Measurements from ENCODE around the gene KRTAP10-12.

KRTAP10-12 gene

DNA sequence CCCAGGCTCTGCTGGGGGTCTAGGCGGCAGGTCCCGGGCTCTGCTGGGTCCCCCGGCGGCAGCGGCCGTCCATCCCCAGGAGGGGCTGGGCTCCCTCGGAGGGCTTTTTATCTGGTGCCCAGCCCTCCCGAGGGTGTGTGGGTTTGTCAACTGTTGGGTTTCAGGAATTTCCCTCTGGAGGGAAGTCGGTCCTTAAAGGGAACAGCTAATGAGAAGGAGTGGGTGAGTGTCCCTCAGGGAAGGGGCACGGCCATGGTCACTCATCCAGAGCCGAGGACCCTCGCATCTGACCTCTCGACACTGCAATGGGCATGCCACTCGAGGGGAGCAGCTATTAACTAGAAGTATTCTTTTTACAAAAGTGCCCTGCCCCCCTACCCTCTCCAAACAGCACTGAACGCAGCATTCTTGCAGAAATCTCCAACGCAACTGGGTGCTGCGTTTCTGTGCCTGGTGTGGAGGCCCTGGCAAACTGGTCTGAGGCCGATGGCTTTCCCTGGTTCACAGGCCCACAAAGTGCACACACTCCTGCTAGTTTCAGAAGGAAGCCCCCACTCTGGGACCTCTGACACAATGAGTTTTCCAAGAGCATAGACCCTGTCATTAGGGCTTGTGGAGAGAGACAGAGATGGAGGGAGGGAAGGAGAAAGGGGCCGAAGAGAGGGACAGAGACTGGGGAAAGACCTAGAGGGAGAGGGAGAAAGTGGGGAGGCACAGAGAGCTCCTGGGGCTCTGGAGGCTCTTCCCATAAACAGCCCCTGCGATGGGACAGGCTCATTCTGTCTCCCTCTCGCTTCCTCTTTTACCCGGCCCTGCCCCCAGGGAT, 15.4 kb downstream of the KRTAP10-12 start:
- DNase-seq, result no peak

DNA sequence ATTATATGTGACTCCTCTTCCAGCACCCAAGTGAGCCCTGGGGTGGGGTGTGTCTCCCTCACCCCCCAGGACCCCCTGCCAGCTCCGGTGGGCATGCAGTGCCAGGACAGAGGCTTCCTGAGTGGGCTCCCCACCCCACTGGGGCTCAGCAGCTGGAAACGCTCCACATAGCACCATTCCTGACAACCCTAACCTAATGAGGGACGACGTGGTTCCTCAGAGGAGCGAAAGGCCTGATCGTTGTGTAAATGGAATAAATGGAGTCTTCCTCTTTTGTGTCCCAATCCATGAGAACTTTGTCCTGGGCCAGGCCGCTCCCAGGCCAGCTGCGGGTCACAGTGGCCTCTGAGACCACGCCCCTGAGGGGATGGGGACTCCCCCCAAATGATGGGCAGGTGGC, 16.2 kb downstream of the KRTAP10-12 start:
- no peak for DNase-seq

DNA sequence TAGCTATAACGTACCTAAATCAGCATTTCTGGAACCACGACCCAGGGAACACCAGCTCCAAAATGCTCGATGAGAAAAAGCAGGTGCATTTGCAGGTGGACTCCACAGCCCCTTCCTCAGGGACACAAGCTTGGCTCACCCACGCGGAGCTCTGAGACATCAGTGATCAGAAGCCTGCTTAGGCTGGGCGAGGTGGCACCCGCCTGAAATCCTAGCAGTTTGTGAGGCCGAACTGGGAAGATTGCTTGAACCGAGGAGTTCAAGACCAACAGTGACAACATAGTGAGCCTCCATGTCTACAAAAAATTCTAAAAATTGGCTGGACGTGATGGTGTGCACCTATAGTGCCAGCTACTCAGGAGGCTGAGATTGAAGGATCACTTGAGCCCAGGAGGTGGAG, 16.9 kb downstream of the KRTAP10-12 start:
- no peak for DNase-seq

DNA sequence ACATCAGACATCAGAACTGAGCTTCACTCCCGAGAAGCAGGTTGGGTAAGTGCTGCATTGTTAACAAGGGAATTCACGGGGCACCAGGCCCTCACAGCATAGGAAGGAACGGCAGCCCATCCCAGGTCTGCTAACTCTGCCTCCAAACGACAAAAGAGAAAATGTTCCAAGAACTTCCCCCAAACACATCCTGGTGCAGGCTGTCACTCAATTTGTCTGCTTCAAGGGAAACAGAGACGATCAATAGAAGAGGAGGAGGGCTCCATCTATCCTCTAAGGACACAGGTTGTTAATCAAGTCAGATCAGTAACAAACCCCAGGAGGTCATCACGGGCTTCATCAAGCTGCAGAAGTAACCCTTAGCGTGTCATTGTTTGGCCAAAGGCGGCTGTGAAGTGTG, 17.9 kb downstream of the KRTAP10-12 start:
- DNase-seq, result no peak

DNA sequence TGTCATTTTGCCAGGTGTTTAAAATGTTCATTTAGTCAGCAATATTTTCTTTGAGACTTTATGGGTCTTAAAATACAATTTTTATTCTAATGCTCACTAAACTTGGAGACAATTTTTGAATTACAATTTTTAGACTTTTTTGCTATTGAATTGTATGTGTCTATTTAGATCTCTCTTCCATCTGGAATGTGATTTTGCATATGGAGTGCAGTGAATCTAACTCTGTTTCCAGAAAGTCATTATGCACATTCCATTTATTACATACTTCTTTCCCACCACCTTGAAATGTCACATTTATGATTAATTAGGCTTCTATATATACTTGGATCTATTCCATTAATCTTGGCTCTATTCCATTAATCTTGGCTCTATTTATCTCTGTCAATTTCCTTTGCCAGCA, 20.0 kb downstream of the KRTAP10-12 start:
- DNase-seq, result no peak

DNA sequence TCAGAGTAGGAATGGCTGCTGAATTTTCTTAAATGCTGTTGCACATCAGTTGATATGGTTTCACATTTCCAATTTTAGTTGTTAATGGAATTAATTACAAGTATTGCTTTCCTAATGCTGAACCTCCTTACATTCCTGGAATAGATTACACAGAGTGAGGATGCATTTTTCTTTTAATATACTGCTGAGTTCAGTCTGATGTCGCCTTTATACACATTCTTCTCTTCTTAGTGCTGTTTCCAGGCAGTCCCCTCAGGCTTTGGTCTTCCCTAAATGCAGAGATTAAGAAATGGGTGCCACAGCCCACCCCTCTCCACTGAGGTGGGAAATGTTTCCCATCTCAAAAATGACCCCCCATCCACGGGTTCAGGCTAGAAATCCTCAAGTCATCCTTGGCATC, 21.1 kb downstream of the KRTAP10-12 start:
- no peak for DNase-seq

DNA sequence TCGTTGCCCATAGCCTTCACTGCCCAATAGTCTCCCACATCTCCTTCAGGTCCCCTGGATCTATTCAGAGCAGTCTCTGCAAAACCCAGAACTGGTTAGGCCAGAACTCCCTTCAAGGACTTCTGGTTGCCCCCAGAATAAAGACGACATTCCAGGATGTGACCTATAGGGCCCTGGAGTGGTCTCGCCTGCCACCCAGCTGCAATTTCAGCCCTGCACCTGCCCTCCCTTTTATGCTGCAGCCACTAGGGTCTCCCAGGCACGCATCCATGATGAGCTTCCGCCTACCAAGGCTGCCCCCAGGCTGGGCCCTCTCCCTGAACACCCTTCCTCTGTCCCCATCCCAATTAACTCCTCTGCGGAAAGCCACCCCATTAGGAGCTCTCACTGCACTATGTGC, 21.6 kb downstream of the KRTAP10-12 start:
- DNase-seq, result no peak

DNA sequence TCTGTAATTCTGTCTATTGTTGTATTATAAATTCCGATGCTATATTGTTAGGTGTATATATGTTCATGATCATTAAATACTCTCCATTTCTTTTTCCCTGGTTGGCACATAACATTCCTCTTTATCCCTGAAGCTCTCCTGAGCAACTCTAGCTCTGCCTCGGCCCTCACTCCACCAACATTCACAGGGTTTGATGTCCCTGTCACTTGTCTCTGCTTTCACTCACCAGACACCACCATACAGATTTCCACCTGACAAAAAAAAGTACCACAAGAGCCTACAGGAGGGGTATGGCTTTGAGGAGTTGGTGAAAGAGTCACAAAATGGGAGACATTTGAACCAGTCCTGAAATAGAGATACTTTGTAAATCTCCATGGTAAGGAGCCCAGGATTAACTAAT, 23.2 kb downstream of the KRTAP10-12 start:
- DNase-seq, result no peak

DNA sequence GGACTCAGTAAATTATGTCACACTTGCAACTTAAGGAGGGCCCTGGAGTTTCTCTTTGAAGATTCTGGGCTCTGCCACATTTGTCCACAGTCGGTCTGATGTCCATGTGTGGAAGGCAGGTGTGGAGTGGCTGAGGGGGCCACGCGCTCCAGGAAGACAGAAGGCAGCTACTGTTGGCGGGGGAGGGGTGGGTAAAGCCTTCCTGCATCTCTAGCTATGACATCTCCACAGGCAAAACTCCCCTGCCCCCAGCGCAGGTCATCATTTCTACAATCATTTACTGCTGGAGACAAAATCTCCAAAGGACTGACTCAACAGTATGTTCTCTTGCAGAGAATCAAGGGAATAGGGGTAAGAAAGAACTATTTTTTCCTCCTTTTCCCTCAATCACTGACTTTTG, 25.8 kb downstream of the KRTAP10-12 start:
- DNase-seq, result no peak

DNA sequence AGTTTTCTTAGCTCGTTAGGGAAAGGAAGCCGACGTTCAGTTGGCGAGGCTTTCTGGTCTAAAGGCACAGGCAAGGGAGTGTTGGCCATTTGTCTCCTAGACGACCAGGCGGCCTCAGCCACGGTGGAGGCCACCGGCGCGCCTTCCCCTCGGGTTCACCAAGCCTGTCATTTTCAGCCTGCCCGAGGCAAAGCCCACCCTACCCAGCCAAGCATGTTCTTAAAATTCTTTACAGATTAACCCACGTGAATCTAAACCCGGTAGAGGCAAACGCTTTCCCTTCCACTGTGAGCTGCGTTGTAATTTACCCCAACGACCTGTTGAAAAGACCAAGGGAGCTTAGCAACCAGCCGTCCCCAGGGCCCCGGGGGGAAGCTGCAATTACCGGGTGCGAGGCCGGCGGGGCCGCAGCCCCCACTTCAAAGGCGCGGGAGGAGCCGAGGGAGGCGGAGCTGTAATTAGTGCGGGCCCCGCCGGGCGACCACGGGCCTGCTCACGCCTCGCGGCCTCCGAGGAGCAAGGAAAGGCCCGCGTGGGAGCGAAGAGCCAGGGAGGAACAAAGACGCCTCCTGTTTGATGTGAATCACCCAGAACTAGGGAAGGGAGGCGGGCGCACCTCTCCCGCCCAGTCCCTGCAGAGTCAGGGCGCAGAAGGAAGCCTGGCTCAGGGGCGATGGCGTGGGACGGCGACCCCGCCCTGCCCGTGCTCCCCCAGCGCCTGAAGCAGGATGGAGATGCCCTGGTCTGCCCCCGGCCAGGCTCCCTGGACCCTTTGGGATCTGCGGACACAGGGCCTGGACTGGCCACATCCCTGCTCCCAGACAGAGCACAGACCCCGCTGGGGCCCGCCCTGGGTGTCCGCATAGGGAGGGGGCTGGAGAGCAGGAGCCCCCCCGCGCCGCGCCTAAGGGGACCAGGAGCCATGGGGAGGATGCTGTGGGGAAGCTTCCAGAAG, 26.5 kb downstream of the KRTAP10-12 start:
- DNase-seq, result peak in 1 of 2 donors; percentile 27

DNA sequence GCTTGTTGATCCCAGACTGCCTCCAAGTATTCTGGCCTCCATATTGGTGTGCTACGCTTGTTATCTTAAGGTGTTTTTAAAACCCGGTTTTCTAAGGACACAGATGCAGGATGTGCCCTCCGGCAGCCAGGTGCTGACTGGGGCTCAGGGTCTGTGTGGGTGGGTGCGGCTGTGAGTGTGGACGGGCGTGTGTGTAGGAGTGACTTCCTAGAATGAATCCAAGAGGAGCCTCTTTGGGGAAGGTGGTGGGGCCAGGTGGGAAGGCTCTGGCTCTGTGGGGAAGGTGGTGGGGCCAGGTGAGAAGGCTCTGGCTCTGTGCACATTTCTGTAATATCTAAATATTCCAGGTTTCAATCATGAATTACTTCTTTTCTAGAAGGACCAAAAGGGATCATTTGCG, 27.2 kb downstream of the KRTAP10-12 start:
- DNase-seq, result no peak

DNA sequence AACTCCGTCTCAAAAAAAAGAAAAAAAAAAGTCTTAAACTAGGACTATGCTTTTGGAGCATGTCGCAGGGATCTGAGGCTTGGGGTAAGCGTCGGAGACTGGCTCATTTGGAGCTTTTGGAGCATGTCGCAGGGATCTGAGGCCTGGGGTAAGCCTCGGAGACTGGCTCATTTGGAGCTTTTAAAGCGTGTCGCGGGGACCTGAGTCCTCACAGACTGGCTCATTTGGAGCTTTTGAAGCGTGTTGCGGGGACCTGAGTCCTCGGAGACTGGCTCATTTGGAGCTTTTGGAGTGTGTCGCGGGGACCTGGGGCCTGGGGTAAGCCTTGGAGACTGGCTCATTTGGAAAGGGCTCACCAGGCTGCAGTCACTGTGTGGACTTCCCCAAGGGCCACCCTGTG, 28.0 kb downstream of the KRTAP10-12 start:
- no peak for DNase-seq

DNA sequence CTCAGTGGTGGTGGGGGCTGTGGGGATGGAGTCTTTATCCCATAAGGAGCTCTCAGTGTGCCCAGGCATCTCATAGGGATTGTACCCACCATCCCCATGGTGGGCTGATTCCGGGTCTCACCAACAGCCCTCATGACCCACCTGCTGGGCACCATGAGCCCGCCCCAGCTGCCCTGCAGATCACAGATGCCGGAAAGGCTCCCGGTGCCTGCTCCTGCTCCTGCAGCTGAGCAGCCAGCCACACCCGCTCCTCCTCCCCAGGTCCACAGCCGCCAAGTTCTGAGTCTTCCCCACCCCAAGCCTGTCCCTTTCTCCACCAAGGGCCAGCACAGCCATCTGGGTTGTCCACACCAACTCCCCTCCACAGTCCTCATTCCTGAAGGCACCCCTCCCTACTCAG, 29.9 kb downstream of the KRTAP10-12 start:
- no peak for DNase-seq

DNA sequence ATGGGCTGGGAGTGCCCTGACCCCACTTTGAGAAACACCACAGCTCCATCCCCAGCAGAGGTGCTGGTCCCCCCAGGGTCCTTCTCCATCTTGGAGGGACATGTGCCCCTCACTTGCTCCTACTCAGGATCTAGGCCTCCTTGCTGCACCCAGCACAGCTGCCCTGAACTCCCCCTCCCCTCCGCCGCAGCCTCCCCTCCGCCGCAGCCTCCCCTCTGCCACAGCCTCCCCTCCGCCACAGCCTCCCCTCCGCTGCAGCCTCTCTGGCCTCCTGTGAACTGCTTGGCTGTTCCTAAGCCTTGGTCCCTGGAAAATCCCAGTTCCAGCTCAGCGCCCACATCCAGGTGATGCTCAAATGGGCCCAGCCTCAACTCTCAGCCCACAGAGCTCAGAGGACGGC, 30.3 kb downstream of the KRTAP10-12 start:
- no peak for DNase-seq

DNA sequence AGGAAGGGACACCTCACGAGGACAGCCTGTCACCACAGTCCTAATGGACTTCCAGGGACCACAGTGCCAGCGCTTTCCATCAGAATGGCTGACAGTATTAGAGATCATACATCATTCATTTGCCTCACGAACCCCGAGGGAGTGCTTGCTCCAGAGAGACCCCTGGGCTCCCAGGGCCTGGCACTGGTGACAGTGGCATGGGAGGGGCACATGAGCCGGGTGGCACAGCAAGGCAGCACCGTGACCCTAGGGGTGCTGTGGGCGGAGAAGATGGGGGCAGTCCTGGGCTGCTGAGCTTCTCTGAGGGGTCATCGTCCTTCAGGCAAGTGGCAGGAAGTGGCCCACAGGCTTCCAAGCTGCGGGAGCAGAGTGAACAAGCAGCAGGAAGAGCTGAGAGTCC, 30.8 kb downstream of the KRTAP10-12 start:
- DNase-seq, result no peak

DNA sequence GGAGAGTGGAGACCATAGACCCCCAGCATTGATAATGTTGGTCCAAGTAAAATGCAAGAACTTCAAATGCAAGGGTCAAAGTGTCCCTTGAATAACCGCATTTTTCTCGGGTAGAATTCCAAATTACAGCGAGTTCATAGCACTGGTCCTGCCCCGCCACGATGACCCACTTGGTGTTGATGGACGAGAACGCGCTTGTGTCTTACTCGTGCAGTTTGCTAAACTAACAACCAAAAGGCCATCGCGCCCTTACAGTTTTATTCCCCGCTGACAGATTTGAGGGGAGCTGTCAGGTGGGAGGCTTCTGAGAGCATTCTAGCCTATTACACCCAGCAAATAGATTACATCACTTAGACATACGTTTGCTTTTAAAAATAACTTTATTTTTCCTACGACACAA, 31.7 kb downstream of the KRTAP10-12 start:
- DNase-seq, result no peak

DNA sequence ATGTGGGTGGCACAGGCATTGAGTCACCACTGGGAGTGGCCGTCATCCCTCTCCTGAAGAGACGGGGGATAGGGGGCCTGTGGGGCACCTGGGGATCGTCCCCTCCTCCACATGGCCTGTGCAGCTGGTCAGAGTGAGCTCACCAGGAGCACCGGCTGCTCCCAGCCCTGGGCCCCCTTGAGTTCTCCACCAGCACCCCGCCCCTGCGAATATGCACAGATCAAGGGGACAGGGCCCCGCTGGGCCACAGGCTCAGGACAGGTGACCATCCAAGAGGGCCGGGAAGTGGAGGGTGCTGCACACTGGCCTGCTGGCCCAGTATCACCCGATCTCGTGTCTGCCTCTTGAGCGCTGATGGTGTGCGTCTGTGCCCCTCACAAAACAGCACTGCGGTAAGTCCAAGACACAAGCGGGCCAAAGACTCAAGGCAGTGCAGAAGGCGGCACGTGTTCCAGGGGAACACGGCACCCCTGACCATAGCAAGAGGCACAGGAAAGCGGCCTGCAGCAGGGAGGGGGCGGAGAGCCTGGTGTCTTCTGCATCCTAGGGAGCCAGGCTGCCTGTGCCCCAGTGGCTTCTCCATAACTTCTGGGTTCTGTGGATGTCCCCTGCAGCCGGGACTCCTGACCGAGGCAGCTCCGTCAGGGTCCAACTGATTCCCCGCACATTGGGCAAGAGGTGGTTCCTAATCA, 32.5 kb downstream of the KRTAP10-12 start:
- DNase-seq, result no peak

DNA sequence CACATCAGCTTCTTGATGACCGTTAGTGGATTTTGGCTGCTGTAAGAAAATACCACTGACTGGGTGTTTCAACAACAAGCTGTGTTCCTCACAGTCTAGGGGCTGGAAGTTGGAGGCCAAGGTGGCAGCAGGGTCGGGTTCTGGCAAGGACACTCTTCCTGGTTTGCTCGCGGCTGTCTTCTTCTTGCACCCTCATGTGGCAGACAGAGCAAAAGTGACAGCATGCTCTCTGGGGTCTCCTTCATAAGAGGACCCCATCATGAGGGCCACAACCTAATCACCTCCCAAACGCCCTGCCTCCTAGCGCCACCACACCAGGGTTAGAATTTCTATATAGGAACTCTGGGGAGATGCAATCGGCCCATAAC, 33.0 kb downstream of the KRTAP10-12 start:
- no peak for DNase-seq

DNA sequence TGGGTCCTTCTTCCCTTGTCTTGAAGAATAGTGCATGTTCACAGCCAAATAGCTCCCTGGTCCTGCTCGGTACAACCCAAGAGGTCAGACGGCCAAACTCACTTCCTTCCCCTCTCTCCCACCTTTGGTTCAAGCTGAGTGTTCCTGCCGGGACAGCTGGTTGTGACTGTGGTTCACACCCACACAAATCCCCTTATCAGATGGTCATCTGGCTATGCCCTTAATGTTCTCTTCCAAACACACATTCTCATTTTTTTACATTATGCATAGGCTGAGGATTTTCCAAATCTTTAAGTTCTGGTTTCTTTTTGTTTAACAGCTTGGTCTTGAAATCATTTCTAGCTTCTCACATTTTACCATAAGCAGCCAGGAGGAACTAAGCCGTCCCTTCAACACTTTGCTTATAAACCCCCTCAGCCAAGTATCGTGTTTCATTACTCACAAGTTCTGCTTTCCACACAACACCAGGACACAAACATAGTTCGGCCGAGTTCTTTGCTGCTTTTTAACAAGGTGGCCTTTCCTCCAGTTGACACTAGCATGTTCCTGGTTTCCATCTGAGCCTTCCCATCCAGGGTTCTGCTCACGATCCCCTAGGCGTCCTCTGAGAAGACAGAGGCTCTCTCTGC, 34.1 kb downstream of the KRTAP10-12 start:
- no peak for DNase-seq

DNA sequence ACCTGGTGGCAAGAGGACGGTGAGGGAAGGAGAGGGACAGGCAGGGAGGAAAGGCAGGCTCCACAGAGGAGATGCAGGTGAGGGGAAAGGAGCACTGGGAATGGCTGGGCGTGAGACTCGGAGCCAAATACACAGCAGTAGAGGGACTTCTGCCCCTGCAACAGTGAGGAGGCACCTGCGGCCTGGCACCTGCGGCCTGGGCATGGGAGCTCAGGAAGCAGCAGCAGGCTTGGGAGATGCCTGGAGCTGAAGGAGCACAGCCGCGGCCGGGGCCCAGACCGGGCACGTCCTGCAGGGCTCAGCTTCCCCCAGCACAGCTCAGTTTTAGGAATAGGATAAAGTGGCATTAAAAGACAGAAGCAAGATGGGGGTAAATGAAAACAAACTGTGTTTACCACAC, 35.3 kb downstream of the KRTAP10-12 start:
- no peak for DNase-seq

DNA sequence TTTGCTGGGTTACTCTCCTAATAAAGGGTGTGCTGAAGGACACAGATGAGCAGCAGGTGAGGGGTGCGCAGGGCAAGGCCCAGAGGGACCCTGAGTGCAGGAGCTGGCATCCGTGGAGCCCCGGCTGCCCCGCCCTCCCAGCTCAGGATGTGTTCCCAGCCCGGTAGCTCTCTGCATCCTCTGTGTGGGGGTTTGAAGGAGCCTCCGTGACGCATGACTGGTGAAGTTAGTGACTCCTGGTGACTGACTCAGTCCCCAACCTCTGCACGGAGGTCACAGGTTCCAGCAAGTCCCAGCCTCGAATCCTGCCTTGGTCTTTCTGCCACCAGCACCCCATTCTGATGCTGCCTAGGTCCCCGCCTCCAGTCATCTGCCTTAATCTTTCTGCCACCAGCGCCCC, 36.0 kb downstream of the KRTAP10-12 start:
- DNase-seq, result no peak

DNA sequence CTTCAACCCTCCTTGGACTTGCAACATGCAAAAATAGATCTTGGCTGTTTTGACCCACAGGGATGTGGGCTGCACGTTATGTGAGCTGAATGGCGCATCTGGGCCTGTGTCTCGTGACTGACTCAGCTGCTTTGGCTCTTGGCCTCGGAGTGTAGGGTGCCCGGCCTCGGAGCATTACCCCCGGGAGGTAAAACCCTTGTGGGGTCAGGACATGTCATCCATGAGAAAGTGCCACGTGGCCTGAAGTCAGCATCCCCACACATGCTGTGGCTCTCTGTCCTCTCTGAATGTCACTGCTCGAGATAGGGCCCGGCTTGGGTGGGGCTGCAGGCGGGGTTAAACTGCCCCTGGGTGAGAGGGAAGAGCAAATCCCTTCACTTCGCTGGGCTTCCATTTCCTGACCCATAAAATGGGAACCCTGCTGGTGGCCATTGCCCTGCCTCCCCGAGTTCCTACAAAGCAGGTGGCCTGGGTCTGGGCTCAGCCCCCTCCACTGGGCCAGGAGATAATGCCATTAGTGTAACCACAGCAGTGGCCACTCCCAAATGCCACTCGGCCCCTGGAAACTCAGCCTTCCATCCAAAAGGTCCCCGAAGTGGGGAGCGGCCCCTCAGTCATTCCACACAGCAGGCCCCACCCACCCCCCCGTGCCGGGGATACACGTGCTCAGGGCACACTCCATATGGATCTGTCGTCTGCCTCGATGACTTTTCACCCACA, 37.2 kb downstream of the KRTAP10-12 start:
- DNase-seq, result no peak
